Neural crest cell (in vitro differentiated cells): Measurements from ENCODE around the gene FBXL17. TPM values are rescaled to one million over a fixed set of nuclear protein-coding genes. Genes with fewer than 3 reads are reported as not detected.

Experiments
- DNase-seq: peaks from one replicate; pipeline ENCODE4 v3.0.0; 2021; ENCODE audit warnings: low read depth, mixed read lengths, low spot score
- H3K27ac Mint-ChIP-seq: one replicate; pipeline ENCODE4 v1.8.0; 2021; ENCODE audit warnings: mild to moderate bottlenecking, mixed read lengths; ENCODE audit not compliant: unreplicated experiment
- H3K27me3 Mint-ChIP-seq: 2 replicates; pipeline ENCODE4 v1.8.0; 2021; ENCODE audit warnings: low read depth, mild to moderate bottlenecking, mixed read lengths
- H3K36me3 Mint-ChIP-seq: 2 replicates; pipeline ENCODE4 v1.8.0; 2021; ENCODE audit warnings: low read depth, mild to moderate bottlenecking, mixed read lengths
- H3K4me1 Mint-ChIP-seq: 2 replicates; pipeline ENCODE4 v1.8.0; 2021; ENCODE audit warnings: mixed read lengths
- H3K4me3 Mint-ChIP-seq: one replicate; pipeline ENCODE4 v1.8.0; 2021; ENCODE audit warnings: mild to moderate bottlenecking, mixed read lengths
- H3K9me3 Mint-ChIP-seq: 2 replicates; pipeline ENCODE4 v1.8.0; 2021; ENCODE audit warnings: mixed read lengths
- total RNA-seq: library from RNA; stranded (reverse); gene quantifications from 2 replicates; pipeline ENCODE4 v1.2.1, GENCODE V29; 2021
- TF ChIP-seq, protein P1 (sequence below): fragments of 200-600 bp; sonication (generic); conservative IDR thresholded peaks from 2 replicates; pipeline ENCODE4 v1.5.0; 2021; ENCODE audit warnings: antibody characterized with exemption, mild to moderate bottlenecking

The FBXL17 gene
- total RNA-seq, 1 donor from 2014 or later = 17.8 TPM

DNA sequence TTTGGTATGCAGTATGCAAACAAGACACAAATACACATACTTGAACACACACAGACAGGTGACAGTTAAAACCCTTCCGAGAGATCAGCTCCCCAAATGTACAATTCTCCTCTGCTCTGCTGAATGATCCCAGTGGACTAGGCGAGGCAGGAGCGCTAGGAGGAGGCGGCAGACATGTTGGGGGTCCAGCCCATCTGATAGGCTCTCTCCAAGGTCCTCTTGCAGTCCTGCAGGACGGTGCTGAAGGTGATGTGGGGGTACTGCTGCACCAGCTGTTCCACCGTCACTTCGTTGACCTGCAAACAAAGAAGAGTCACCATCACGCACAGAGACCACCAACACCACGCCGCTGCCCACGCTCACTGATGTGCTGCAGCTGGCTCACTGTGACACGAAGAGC lies 520.3 kb downstream of the FBXL17 start:
- Mint-ChIP-seq H3K27me3 (no peaks in the 10 kb centered on the region), H3K27ac (no peak overlapping the region), H3K4me1 (peaks cover 10% of the 10 kb centered on the region), H3K36me3 (peaks cover 11% of the 10 kb centered on the region), H3K9me3 (peaks cover 5% of the 10 kb centered on the region), H3K4me3 (no peak overlapping the region)
- TF ChIP-seq, protein P1, sequence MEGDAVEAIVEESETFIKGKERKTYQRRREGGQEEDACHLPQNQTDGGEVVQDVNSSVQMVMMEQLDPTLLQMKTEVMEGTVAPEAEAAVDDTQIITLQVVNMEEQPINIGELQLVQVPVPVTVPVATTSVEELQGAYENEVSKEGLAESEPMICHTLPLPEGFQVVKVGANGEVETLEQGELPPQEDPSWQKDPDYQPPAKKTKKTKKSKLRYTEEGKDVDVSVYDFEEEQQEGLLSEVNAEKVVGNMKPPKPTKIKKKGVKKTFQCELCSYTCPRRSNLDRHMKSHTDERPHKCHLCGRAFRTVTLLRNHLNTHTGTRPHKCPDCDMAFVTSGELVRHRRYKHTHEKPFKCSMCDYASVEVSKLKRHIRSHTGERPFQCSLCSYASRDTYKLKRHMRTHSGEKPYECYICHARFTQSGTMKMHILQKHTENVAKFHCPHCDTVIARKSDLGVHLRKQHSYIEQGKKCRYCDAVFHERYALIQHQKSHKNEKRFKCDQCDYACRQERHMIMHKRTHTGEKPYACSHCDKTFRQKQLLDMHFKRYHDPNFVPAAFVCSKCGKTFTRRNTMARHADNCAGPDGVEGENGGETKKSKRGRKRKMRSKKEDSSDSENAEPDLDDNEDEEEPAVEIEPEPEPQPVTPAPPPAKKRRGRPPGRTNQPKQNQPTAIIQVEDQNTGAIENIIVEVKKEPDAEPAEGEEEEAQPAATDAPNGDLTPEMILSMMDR = no peak
- no peak for DNase-seq

DNA sequence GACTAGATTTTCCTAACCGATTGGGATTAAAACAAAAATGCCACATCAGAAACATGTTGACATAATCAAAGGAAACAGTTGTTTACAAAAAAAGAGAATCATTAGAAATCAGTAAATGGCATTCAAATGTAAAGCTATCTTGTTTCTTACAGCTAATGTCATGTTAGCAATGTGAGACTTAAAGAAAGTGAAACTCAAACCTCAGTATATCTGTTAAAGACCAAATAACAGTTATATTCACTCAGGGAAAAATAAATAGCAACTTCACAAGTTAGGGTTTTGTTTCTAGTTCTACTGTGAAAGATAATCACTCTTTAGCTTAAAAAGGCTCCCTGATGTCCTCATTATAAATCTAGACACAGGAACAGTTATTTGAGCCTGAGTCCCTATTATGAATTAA lies 521.9 kb downstream of the FBXL17 start:
- DNase-seq = no peak
- Mint-ChIP-seq H3K36me3 (peaks cover 11% of the 10 kb centered on the region), H3K4me1 (peaks cover 11% of the 10 kb centered on the region), H3K27me3 (no peaks in the 10 kb centered on the region), H3K27ac (no peak overlapping the region), H3K9me3 (peaks cover 5% of the 10 kb centered on the region), H3K4me3 (no peak overlapping the region)
- TF ChIP-seq, protein P1 = no peak

DNA sequence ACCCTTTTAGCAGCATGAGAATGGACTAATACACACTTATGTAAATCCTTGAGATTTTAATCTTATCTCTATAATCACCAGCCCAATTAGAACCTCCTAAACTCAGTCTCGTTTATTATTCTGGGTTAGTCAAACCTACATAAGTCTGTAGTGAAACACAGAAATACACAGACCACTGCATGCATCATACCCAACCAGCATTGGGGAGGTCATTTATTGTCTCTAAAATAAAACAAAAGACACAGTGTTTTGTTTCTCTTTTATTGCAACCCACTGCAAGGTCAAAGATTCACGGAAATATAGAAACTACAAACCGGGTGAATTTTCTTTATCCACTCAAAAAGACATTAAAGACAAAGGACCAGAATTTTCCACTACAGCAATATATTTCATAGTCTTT lies 523.1 kb downstream of the FBXL17 start:
- no peak overlapping the region for H3K27ac Mint-ChIP-seq
- peaks cover 14% of the 10 kb centered on the region for H3K4me1 Mint-ChIP-seq
- DNase-seq = no peak
- H3K36me3 Mint-ChIP-seq = peaks cover 11% of the 10 kb centered on the region
- no peaks in the 10 kb centered on the region for H3K27me3 Mint-ChIP-seq
- H3K4me3 Mint-ChIP-seq = no peak overlapping the region
- H3K9me3 Mint-ChIP-seq = peaks cover 3% of the 10 kb centered on the region
- TF ChIP-seq, protein P1 = no peak

DNA sequence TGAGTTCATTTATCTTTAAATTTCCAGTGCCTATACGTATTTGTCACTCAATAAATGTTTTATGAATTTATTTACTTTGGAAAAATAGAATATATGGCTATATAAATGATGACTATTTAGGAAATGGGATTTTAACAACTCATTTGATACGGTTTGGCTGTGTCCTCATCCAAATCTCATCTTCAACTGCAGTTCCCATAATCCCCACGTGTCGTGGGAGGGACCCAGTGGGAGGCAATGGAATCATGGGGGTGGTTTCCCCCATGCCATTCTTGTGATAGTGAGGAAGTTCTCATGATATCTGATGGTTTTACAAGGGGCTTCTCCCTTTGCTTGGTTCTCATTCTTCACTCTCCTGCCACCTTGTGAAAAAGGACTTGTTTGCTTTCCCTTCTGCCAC lies 523.6 kb downstream of the FBXL17 start:
- peaks cover 3% of the 10 kb centered on the region for H3K9me3 Mint-ChIP-seq
- H3K4me1 Mint-ChIP-seq = peaks cover 14% of the 10 kb centered on the region
- no peaks in the 10 kb centered on the region for H3K27me3 Mint-ChIP-seq
- H3K4me3 Mint-ChIP-seq = no peak overlapping the region
- TF ChIP-seq, protein P1 = no peak
- no peak overlapping the region for H3K27ac Mint-ChIP-seq
- H3K36me3 Mint-ChIP-seq = peaks cover 9% of the 10 kb centered on the region
- no peak for DNase-seq

DNA sequence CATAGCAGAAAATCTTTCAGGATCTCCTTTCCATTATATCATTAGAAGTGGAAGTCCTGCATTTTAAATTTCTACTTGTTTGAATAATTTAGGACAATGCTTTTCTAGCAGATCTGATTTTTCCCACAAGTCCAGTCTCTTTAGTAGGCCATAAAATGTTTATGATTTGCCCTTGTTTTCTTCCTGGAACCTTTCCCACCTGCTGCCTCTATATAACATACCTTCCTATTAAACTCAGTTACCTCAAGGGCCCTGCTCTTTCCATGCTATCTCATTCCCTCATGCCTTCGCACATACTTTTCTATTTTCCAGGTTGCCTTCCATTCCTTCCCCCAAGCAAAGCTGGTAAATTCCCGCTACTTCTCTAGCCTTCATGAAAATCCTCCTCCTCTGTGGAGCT lies 524.1 kb downstream of the FBXL17 start:
- TF ChIP-seq, protein P1 = no peak
- Mint-ChIP-seq H3K4me1 (peaks cover 14% of the 10 kb centered on the region), H3K27me3 (no peaks in the 10 kb centered on the region), H3K27ac (no peak overlapping the region), H3K36me3 (peaks cover 9% of the 10 kb centered on the region), H3K9me3 (peaks cover 3% of the 10 kb centered on the region), H3K4me3 (no peak overlapping the region)
- no peak for DNase-seq

DNA sequence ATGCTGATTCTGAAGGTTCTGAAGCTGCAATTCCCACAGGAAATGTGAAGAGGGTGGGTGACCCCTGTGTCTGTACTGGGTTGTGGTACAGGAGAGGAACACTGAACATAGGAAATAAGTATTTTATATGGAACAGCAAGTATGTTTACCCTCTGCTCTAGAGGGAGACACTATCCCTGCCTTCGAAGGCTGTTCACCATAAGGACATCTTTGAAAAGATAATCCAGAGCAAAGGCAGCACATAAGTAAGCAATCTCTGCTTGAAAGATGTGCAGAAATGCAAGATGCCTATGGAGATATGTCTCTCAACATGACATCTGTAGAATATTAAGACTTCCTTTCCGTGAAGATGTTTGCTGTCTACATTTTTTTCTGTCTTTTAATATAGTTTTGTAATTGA lies 526.7 kb downstream of the FBXL17 start:
- H3K9me3 Mint-ChIP-seq = peaks cover 3% of the 10 kb centered on the region
- no peak overlapping the region for H3K4me3 Mint-ChIP-seq
- no peak for DNase-seq
- no peaks in the 10 kb centered on the region for H3K27me3 Mint-ChIP-seq
- TF ChIP-seq, protein P1 = no peak
- peaks cover 14% of the 10 kb centered on the region for H3K4me1 Mint-ChIP-seq
- H3K36me3 Mint-ChIP-seq = peaks cover 3% of the 10 kb centered on the region
- no peak overlapping the region for H3K27ac Mint-ChIP-seq
